Kidney (tissue), 14 donors: ENCODE results near the gene ZC3H12C. TPM values are rescaled to one million over a fixed set of nuclear protein-coding genes. Genes with fewer than 3 reads are reported as not detected.

ENCODE experiments used
- DNase-seq, 5 donors: peaks; one replicate each; pipeline ENCODE4 v3.0.0-alpha.2; 2013 to 2020
- FAIRE-seq: peaks from 2 replicates; lab custom pipeline; 2012; peaks lifted over from hg19 to GRCh38; lab: Jason Lieb, UNC
- H3K27ac ChIP-seq, 2 donors: one replicate each; pipeline ENCODE4 v1.7.0; 2013; ENCODE audit warnings: low read depth in 2 of 2, low read length in 2 of 2, inconsistent platforms in 1 of 2
- H3K27me3 ChIP-seq: one replicate; pipeline ENCODE4 v1.7.1; 2013; ENCODE audit warnings: low read length, inconsistent platforms; ENCODE audit not compliant: control insufficient read depth, insufficient read depth
- H3K36me3 ChIP-seq, 3 donors: one replicate each; pipeline versions ENCODE4 v1.7.0 to v1.7.1; 2013; ENCODE audit warnings: low read length in 3 of 3, control low read depth in 1 of 3, inconsistent platforms in 1 of 3; ENCODE audit not compliant: insufficient read depth in 3 of 3, control insufficient read depth in 2 of 3
- H3K4me1 ChIP-seq, 3 donors: one replicate each; pipeline versions ENCODE4 v1.7.0 to v1.7.1; 2013; ENCODE audit warnings: low read length in 3 of 3, inconsistent platforms in 1 of 3, low read depth in 1 of 3; ENCODE audit not compliant: control insufficient read depth in 2 of 3, insufficient read depth in 2 of 3
- H3K4me3 ChIP-seq, 3 donors: one replicate each; pipeline versions ENCODE4 v1.7.0 to v1.8.1; 2013; ENCODE audit warnings: low read length in 3 of 3, control low read depth in 1 of 3, inconsistent platforms in 1 of 3
- H3K9ac ChIP-seq, 3 donors: one replicate each; pipeline versions ENCODE4 v1.7.0 to v1.7.1; 2013; ENCODE audit warnings: low read length in 3 of 3, control low read depth in 1 of 3, inconsistent platforms in 1 of 3
- H3K9me3 ChIP-seq, 3 donors: one replicate each; pipeline versions ENCODE4 v1.7.0 to v1.7.1; 2013; ENCODE audit warnings: low read length in 3 of 3, control low read depth in 1 of 3, inconsistent platforms in 1 of 3; ENCODE audit not compliant: control insufficient read depth in 2 of 3, insufficient read depth in 1 of 3
- intact Hi-C: fragments of 100-400 bp; cut with DNase I; formaldehyde crosslinking; loops from one replicate; pipeline ENCODE4 v1.11.1; 2022
- polyA plus RNA-seq: library from polyadenylated mRNA; stranded (reverse); fragments of 350-450 nt; fragmentation: Illumina TruSeq; extraction: RNeasy Lipid Tissue Mini Kit (QIAGEN cat#74804); gene quantifications from one replicate; pipeline ENCODE4 v1.2.3, GENCODE V29; 2014; ENCODE audit warnings: low read depth, low replicate concordance; ENCODE audit not compliant: insufficient read depth
- total RNA-seq: library from RNA; stranded (reverse); fragmentation: NEBNext Ultra II Directional; extraction: Animal tissue kit (Norgen Biotek cat#: 25700); gene quantifications from one replicate; pipeline ENCODE4 v1.2.1, GENCODE V29; 2021
- TF ChIP-seq, protein P1 (sequence below): IDR thresholded peaks from 3 replicates; pipeline ENCODE4 v1.5.1; 2012; ENCODE audit warnings: mild to moderate bottlenecking, moderate library complexity, borderline replicate concordance; ENCODE audit not compliant: insufficient read depth; ENCODE audit errors: extremely low read depth
- donor health status: control.
- donor health status: control.
- donor health status: control.
- donor health status: control.
- donor health status: control.
- donor health status: DM: yes; HTN: yes; CAD: no.
- donor health status: Normal renal cell carcinoma (clear cell type).

The ZC3H12C gene
- total and polyA plus RNA-seq, 2 donors from 2014 or later = 2.3 to 14.3 TPM

DNA sequence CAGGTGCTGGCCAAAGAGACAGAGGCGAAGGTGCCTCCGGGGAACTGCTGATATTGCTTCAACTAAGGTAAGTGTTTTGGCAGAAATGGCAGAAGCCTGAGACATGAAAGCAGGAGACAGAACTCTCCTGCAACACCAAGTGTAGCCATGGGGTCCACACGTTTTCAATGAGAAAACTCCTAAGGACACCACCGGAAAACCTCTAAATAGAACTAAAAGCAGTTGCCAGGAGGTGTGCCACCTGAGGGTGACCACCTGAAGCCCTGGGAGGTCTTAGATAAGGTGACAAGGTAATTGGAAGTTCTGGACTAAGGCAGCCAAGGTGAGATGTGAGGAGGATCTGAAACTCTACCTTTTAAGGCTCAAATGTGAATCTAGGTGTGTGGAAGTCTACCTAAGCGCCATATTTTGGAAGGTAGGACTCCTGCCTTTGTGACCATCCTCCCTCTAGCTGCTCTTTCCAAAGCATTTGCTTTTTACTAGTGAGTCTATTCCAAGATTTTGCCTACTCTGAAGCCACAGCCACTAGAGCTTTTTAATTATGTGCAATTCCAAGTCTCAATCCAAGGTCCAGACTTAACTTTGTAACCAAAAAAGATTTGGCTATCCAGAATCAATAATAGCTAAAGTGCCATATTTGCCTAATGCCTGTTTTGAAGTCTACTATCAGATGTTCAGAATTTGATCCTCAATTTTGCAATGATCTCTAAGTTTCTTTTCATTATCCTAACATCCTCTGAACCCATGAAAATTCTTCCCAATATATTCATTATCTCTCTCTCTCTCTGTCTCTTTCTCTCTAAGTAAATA lies 4.5 kb upstream of the ZC3H12C start:
- Histone ChIP-seq H3K9ac (no peak overlapping the region), H3K27me3 (no peaks in the 10 kb centered on the region)

DNA sequence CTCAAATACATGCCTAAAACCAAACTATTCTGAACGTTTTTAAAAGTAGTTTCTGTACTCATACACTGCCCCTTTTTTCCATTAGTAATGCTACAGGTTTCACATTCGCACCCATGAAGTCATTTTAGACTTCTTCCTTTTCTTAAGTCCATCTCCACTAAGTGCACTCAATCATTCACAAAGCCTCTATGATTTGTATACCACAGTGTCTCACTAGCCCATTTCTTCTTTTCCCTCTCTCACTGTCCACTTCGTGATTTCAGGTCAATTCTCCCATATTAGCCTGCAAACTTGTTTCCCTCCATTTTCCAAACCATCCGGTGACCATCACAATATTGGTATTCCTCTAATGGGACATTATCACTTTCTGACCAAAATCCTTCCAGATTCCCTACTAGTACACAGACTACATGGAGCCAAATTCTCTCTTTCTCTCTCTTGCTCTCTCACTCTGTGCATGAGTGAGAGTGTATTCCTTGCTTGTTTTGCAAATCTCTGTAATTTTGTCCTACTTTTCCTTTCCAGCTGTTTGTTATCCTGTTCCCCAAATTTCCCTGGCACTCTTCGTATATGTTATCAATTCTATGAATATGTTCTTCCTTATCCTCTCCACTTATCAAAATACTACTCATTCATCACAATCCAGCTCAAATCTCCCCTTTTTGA lies 3.4 kb upstream of the ZC3H12C start:
- Histone ChIP-seq H3K4me3 (no peak overlapping the region), H3K27me3 (no peaks in the 10 kb centered on the region), H3K4me1 (no peaks in the 10 kb centered on the region), H3K27ac (no peak overlapping the region), H3K36me3 (no peaks in the 10 kb centered on the region), H3K9ac (no peak overlapping the region), H3K9me3 (no peaks in the 10 kb centered on the region)
- TF ChIP-seq, protein P1, sequence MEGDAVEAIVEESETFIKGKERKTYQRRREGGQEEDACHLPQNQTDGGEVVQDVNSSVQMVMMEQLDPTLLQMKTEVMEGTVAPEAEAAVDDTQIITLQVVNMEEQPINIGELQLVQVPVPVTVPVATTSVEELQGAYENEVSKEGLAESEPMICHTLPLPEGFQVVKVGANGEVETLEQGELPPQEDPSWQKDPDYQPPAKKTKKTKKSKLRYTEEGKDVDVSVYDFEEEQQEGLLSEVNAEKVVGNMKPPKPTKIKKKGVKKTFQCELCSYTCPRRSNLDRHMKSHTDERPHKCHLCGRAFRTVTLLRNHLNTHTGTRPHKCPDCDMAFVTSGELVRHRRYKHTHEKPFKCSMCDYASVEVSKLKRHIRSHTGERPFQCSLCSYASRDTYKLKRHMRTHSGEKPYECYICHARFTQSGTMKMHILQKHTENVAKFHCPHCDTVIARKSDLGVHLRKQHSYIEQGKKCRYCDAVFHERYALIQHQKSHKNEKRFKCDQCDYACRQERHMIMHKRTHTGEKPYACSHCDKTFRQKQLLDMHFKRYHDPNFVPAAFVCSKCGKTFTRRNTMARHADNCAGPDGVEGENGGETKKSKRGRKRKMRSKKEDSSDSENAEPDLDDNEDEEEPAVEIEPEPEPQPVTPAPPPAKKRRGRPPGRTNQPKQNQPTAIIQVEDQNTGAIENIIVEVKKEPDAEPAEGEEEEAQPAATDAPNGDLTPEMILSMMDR = no peak
- DNase-seq = no peak
- no peak for FAIRE-seq
- intact Hi-C loops = no loop called here

More for the DNA sequence above, 4.5 kb upstream of the ZC3H12C start:
- FAIRE-seq (no peak), DNase-seq (no peak)
- TF ChIP-seq, protein P1 = no peak
- no peaks in the 10 kb centered on the region for H3K9me3 ChIP-seq
- no peaks in the 10 kb centered on the region for H3K4me1 ChIP-seq
- H3K4me3 ChIP-seq = no peak overlapping the region
- intact Hi-C loops = no loop called here
- no peaks in the 10 kb centered on the region for H3K36me3 ChIP-seq
- no peak overlapping the region for H3K27ac ChIP-seq

DNA sequence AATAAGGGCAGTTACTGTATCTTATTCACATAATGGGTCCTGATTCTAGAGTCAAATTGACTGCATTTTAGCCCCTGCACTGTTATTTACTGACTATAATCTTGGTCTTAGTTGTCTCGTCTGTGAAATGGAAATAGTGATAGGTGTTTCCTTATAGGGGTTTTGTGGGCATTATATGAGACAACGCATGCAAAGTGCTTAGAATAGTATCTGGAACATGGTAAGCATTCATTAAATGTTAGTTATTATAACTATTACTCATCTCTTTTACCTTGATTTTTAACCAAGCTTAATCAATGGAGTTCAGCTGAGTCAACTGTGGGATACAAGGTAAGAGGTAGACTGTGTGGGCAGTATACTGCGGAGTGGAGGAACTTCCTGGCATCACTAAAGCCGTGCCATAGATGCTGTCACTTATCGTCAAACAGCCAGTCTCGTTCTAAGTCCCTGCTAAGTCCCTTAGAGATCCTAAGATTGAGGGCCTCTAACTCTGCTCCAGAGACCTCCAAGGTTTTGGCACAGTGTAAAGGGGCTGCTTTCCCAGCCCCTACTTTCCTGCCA lies 2.6 kb upstream of the ZC3H12C start:
- H3K27me3 ChIP-seq = no peaks in the 10 kb centered on the region
- no peak for FAIRE-seq
- H3K4me3 ChIP-seq = no peak overlapping the region
- no peaks in the 10 kb centered on the region for H3K36me3 ChIP-seq
- no peaks in the 10 kb centered on the region for H3K4me1 ChIP-seq
- no peak overlapping the region for H3K27ac ChIP-seq
- H3K9me3 ChIP-seq = no peaks in the 10 kb centered on the region
- H3K9ac ChIP-seq = no peak overlapping the region
- DNase-seq = no peak
- intact Hi-C loops = no loop called here
- TF ChIP-seq, protein P1 = no peak
